ENCODE results near the gene MKRN2OS.

GRCh38 chr3:12507591-12508281 lies 37.6 kb downstream of the MKRN2OS start:
- TF ChIP-seq CTCF (conservative IDR thresholded peaks at IDR 0.05; ENCODE audit: low read length) (no peak), EZH2phosphoT487 (IDR thresholded peaks at IDR 0.05; ENCODE audit: borderline replicate concordance, low read depth, low read length) (no peak)

Data from OCI-LY7 (cell line).